ENCODE results near the gene USF3.

GRCh38 chr3:113623811-113624210 lies 72.6 kb downstream of the USF3 start:
- TF ChIP-seq, protein P1, sequence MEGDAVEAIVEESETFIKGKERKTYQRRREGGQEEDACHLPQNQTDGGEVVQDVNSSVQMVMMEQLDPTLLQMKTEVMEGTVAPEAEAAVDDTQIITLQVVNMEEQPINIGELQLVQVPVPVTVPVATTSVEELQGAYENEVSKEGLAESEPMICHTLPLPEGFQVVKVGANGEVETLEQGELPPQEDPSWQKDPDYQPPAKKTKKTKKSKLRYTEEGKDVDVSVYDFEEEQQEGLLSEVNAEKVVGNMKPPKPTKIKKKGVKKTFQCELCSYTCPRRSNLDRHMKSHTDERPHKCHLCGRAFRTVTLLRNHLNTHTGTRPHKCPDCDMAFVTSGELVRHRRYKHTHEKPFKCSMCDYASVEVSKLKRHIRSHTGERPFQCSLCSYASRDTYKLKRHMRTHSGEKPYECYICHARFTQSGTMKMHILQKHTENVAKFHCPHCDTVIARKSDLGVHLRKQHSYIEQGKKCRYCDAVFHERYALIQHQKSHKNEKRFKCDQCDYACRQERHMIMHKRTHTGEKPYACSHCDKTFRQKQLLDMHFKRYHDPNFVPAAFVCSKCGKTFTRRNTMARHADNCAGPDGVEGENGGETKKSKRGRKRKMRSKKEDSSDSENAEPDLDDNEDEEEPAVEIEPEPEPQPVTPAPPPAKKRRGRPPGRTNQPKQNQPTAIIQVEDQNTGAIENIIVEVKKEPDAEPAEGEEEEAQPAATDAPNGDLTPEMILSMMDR (IDR thresholded peaks at IDR 0.05; ENCODE audit: insufficient read depth, low read length, poor library complexity, severe bottlenecking), result no peak
- TF ChIP-seq EZH2phosphoT487 (conservative IDR thresholded peaks at IDR 0.05; ENCODE audit: low read length), result no peak

Measured in SU-DHL-6 (cell line).